OCI-LY1 (cell line): ENCODE results near the gene SMAD9.

Experiments used
- H2AFZ ChIP-seq: fragments of 200-600 bp; sonication (generic), shearing (Covaris generic); 2 replicates; pipeline ENCODE4 v1.6.0; 2014; ENCODE audit warnings: antibody characterized with exemption, mild to moderate bottlenecking, low read length
- H3F3A ChIP-seq: fragments of 200-600 bp; sonication (generic), shearing (Covaris generic); 2 replicates; pipeline ENCODE4 v1.6.0; 2014; ENCODE audit warnings: mild to moderate bottlenecking, antibody characterized with exemption, low read length, moderate library complexity; ENCODE audit not compliant: insufficient read depth
- H3K27ac ChIP-seq: fragments of 200-600 bp; sonication (generic); 2 replicates; pipeline ENCODE4 v1.5.1; 2014; ENCODE audit warnings: low read length, mixed run types, mild to moderate bottlenecking, low read depth; ENCODE audit not compliant: poor library complexity, severe bottlenecking
- H3K27me3 ChIP-seq: fragments of 200-600 bp; sonication (generic); 2 replicates; pipeline ENCODE4 v1.6.0; 2014; ENCODE audit warnings: antibody characterized with exemption, mild to moderate bottlenecking, low read length, moderate library complexity; ENCODE audit not compliant: insufficient read depth
- H3K36me3 ChIP-seq: fragments of 200-600 bp; sonication (generic); 2 replicates; pipeline ENCODE4 v1.6.1; 2014; ENCODE audit warnings: mild to moderate bottlenecking, antibody characterized with exemption, low read length, moderate library complexity, mixed read lengths; ENCODE audit not compliant: insufficient read depth
- H3K4me1 ChIP-seq: fragments of 200-600 bp; sonication (generic); 2 replicates; pipeline ENCODE4 v1.5.1; 2014; ENCODE audit warnings: mild to moderate bottlenecking, low read length, moderate library complexity; ENCODE audit not compliant: insufficient read depth, severe bottlenecking
- H3K4me2 ChIP-seq: fragments of 200-600 bp; sonication (generic), shearing (Covaris generic); 2 replicates; pipeline ENCODE4 v1.6.1; 2014; ENCODE audit warnings: low read length
- H3K4me3 ChIP-seq: fragments of 200-600 bp; sonication (generic); 2 replicates; pipeline ENCODE4 v1.5.1; 2014; ENCODE audit warnings: low read length, low read depth, mild to moderate bottlenecking, mixed read lengths; ENCODE audit not compliant: poor library complexity, severe bottlenecking
- H3K79me2 ChIP-seq: fragments of 200-600 bp; shearing (Covaris generic); 2 replicates; pipeline ENCODE4 v1.6.1; 2016; ENCODE audit warnings: mixed run types, low read length, mixed read lengths; ENCODE audit not compliant: insufficient read depth
- H3K9ac ChIP-seq: fragments of 200-600 bp; sonication (generic), shearing (Covaris generic); 2 replicates; pipeline ENCODE4 v1.6.1; 2014; ENCODE audit warnings: mild to moderate bottlenecking, low read length, mixed read lengths
- H3K9me2 ChIP-seq: fragments of 200-600 bp; sonication (generic), shearing (Covaris generic); 2 replicates; pipeline ENCODE4 v1.6.1; 2014; ENCODE audit warnings: low read depth, mild to moderate bottlenecking, low read length, mixed read lengths
- H3K9me3 ChIP-seq: fragments of 200-600 bp; shearing (Covaris generic); 2 replicates; pipeline ENCODE4 v1.6.1; 2014; ENCODE audit warnings: low read length, mixed read lengths
- H4K20me1 ChIP-seq: fragments of 200-600 bp; sonication (generic), shearing (Covaris generic); 2 replicates; pipeline ENCODE4 v1.6.0; 2016; ENCODE audit warnings: mild to moderate bottlenecking, low read length; ENCODE audit not compliant: insufficient read depth
- EZH2 ChIP-seq: fragments of 200-600 bp; sonication (generic), shearing (Covaris generic); IDR thresholded peaks from 2 replicates; pipeline ENCODE4 v1.8.0; 2017; ENCODE audit warnings: borderline replicate concordance, mixed run types, mild to moderate bottlenecking, antibody characterized with exemption, low read length, moderate library complexity, mixed read lengths
- TF ChIP-seq, protein P1 (sequence below): fragments of 200-600 bp; sonication (generic), shearing (Covaris generic); IDR thresholded peaks from 2 replicates; pipeline ENCODE4 v1.5.1; 2017; ENCODE audit warnings: mild to moderate bottlenecking, antibody characterized with exemption, low read length, moderate library complexity, mixed read lengths

The SMAD9 gene

DNA sequence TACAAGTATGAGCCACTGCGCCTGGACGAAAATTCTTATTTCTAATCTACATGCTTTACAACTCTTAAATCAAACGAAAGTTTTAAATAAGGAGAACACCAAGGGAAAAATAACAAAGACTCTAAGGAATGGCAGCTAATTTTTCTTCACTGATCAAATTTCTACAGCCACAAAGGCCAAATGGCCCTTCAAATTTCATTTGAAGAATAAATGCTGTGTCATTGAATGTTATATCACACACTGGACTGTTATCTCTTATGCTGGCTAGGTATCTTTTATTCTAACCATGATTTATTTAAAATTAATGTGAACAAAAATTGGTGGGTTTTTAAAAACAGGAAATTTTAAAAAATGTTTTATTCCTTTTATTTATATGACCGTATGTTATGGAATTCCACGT, 14.1 kb downstream of the SMAD9 start:
- Histone ChIP-seq H3K9me3 (no peaks in the 10 kb centered on the region), H3K4me1 (no peaks in the 10 kb centered on the region), H3K27me3 (no peaks in the 10 kb centered on the region), H3K27ac (no peak overlapping the region), H3K4me2 (no peak overlapping the region), H3K79me2 (no peaks in the 10 kb centered on the region), H2AFZ (no peak overlapping the region), H3F3A (no peaks in the 10 kb centered on the region), H4K20me1 (no peaks in the 10 kb centered on the region), H3K36me3 (no peaks in the 10 kb centered on the region), H3K4me3 (no peak overlapping the region), H3K9ac (no peak overlapping the region), H3K9me2 (no peaks in the 10 kb centered on the region)
- TF ChIP-seq, protein P1, sequence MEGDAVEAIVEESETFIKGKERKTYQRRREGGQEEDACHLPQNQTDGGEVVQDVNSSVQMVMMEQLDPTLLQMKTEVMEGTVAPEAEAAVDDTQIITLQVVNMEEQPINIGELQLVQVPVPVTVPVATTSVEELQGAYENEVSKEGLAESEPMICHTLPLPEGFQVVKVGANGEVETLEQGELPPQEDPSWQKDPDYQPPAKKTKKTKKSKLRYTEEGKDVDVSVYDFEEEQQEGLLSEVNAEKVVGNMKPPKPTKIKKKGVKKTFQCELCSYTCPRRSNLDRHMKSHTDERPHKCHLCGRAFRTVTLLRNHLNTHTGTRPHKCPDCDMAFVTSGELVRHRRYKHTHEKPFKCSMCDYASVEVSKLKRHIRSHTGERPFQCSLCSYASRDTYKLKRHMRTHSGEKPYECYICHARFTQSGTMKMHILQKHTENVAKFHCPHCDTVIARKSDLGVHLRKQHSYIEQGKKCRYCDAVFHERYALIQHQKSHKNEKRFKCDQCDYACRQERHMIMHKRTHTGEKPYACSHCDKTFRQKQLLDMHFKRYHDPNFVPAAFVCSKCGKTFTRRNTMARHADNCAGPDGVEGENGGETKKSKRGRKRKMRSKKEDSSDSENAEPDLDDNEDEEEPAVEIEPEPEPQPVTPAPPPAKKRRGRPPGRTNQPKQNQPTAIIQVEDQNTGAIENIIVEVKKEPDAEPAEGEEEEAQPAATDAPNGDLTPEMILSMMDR = no peak
- no peak for TF ChIP-seq EZH2

DNA sequence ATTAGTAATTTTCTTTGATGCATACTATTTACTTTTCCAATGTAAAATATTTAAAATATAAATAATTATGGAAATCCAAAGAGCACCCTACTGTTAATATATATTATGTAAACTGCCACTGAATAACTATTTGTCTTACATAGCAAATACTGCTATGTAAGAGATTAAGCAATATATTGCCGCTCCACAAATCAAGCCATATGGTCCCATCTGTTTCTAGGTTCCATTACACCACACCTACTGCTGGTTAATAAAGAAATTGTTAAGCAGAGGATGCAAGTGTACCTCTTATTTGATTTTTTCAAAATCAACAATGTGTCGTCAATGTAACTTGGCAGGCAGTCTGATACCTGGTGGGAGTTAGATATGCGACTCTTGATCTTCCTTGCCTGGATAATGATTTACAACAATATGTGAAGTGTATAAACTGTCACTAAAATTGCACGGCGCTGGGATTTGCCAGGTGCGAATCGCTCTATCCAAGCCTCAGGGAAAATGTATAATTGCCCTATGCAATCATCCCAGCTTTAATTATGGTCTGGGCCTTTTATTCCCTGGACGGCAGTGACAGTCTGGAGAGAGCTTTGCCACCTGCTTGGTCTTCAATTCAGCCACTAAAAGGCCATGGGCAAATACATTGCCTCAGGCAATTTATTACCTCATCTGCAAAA, 16.0 kb downstream of the SMAD9 start:
- Histone ChIP-seq H3K27ac (no peak overlapping the region), H3K4me3 (no peak overlapping the region), H3K9ac (no peak overlapping the region), H3K9me3 (no peaks in the 10 kb centered on the region), H3K4me2 (no peak overlapping the region), H4K20me1 (no peaks in the 10 kb centered on the region), H2AFZ (no peak overlapping the region), H3F3A (no peaks in the 10 kb centered on the region), H3K9me2 (no peaks in the 10 kb centered on the region), H3K27me3 (no peaks in the 10 kb centered on the region), H3K79me2 (no peaks in the 10 kb centered on the region), H3K4me1 (no peaks in the 10 kb centered on the region), H3K36me3 (no peaks in the 10 kb centered on the region)
- TF ChIP-seq, protein P1 = no peak
- no peak for TF ChIP-seq EZH2

DNA sequence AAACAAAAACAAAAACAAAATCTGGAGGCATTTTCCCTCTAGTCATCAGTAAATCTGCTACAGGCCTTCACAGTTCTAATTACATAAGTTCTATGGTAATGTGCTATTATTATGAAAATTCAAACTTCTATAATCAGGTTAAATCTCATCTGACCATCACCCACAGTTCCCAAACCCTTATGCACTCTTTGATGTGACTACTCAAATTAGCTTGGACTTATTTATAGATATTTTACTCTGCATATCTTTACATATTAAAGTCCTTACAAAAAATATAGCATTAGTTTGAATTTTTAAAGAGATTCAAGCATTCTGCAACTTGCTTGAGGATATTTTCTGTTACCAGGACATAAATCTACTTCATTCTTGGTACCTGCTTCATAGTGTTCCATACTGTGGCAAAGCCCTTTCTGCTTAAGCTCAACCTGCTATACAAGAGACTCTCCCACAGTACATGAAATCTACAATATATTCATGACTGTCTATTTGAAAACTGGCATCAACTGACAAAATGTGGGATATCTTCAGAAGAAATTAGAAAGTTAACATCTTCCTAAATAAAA, 22.9 kb downstream of the SMAD9 start:
- Histone ChIP-seq H3F3A (no peaks in the 10 kb centered on the region), H3K9ac (no peak overlapping the region), H3K9me3 (no peaks in the 10 kb centered on the region), H2AFZ (no peak overlapping the region), H3K4me1 (no peaks in the 10 kb centered on the region), H3K36me3 (no peaks in the 10 kb centered on the region), H3K4me2 (no peak overlapping the region), H4K20me1 (no peaks in the 10 kb centered on the region), H3K9me2 (no peaks in the 10 kb centered on the region), H3K4me3 (no peak overlapping the region), H3K79me2 (no peaks in the 10 kb centered on the region), H3K27ac (no peak overlapping the region), H3K27me3 (no peaks in the 10 kb centered on the region)
- TF ChIP-seq EZH2 = no peak
- TF ChIP-seq, protein P1 = no peak
